K562 (cell line): ENCODE data around the gene HMGN1. TPM values are rescaled to one million over a fixed set of nuclear protein-coding genes. Genes with fewer than 3 reads are reported as not detected.

Experiments
- BRCA1 ChIP-seq, 2 experiments: fragments of 450-650 bp in 1 of 2; sonication (generic) in 1 of 2; formaldehyde crosslinking in 1 of 2; IDR thresholded peaks; 2 replicates each; pipeline versions ENCODE4 v1.5.0 to v1.6.1; 2017 to 2020; ENCODE audit warnings: mild to moderate bottlenecking in 1 of 2, missing genetic modification reagents in 1 of 2
- NR4A1 ChIP-seq, 2 experiments: fragments of 250-450 bp in 1 of 2; fragments of 450-650 bp in 1 of 2; sonication (Bioruptor Pico) in 1 of 2; IDR thresholded peaks; 2 replicates each; pipeline versions ENCODE4 v1.4.0 to v1.6.1; 2016 to 2020; ENCODE audit warnings: mild to moderate bottlenecking in 2 of 2, missing compliant biosample characterization in 1 of 2, missing genetic modification characterization in 1 of 2, moderate library complexity in 1 of 2
- OTX1 ChIP-seq: fragments of 450-650 bp; formaldehyde crosslinking; IDR thresholded peaks from 2 replicates; pipeline ENCODE4 v1.4.0; 2022; ENCODE audit warnings: mild to moderate bottlenecking
- TBL1XR1 ChIP-seq, 2 experiments: IDR thresholded peaks; 2 replicates each; pipeline ENCODE4 v1.6.1; 2012; ENCODE audit warnings: improper control_type of control experiment in 2 of 2, low read length in 2 of 2, mild to moderate bottlenecking in 1 of 2
- ZBTB7A ChIP-seq: IDR thresholded peaks from 2 replicates; pipeline ENCODE4 v1.6.1; 2011; ENCODE audit warnings: low read depth, mild to moderate bottlenecking, low read length, moderate library complexity, borderline replicate concordance; ENCODE audit not compliant: control insufficient read depth
- ZNF316 ChIP-seq: fragments of 450-650 bp; IDR thresholded peaks from 2 replicates; pipeline ENCODE4 v1.6.1; 2016
- ZNF766 ChIP-seq: fragments of 200-800 bp; sonication (Bioruptor generic); conservative IDR thresholded peaks from 2 replicates; pipeline ENCODE4 v1.6.1; 2016; ENCODE audit warnings: missing genetic modification characterization, missing compliant biosample characterization
- polyA plus RNA-seq, 8 experiments: library from polyadenylated mRNA; depleted of rRNA in 4 of 8; stranded (reverse) in 5 of 8; unstranded in 3 of 8; fragments of >200 nt; fragmentation: Nextera tagmentation in 2 of 8; fragmentation: Illumina TruSeq in 1 of 8; extraction: Ambion mirVana in 2 of 8; extraction: Trizol in 1 of 8; gene quantifications; 2 replicates each; pipeline versions ENCODE4 v1.2.1 to v1.2.3, GENCODE V29; 2011 to 2014; ENCODE audit warnings: inconsistent platforms in 1 of 8, missing spikeins in 1 of 8
- total RNA-seq, 7 experiments: library from RNA; depleted of rRNA in 6 of 7; stranded (reverse); fragments of >200 nt in 6 of 7; fragmentation: Illumina TruSeq in 2 of 7; extraction: Trizol in 2 of 7; gene quantifications; 2 replicates each; pipeline versions ENCODE4 v1.2.1 to v1.2.3, GENCODE V29; 2011 to 2021; ENCODE audit warnings: low replicate concordance in 1 of 7
- TF ChIP-seq, protein P1 (sequence below), 2 experiments: IDR thresholded peaks; 2 replicates each; pipeline ENCODE4 v1.6.1; 2012; ENCODE audit warnings: improper control_type of control experiment in 2 of 2, low read depth in 2 of 2, low read length in 2 of 2, borderline replicate concordance in 1 of 2
- TF ChIP-seq, protein P2 (sequence below): sonication (generic); formaldehyde crosslinking; IDR thresholded peaks from 2 replicates; pipeline ENCODE4 v1.8.1; 2023; ENCODE audit warnings: missing genetic modification reagents, mild to moderate bottlenecking, borderline replicate concordance
- TF ChIP-seq, protein P3 (sequence below), 2 experiments: fragments of 450-650 bp; conservative IDR thresholded peaks; 2 replicates each; pipeline ENCODE4 v1.6.1; 2017; ENCODE audit warnings: mild to moderate bottlenecking in 2 of 2, moderate library complexity in 2 of 2
- TF ChIP-seq, protein P4 (sequence below), 3 experiments: IDR thresholded peaks in 2 of 3; conservative IDR thresholded peaks in 1 of 3; 2 replicates each; pipeline ENCODE4 v1.5.1; 2011 to 2012; ENCODE audit warnings: low read length in 3 of 3, mild to moderate bottlenecking in 3 of 3, control low read depth in 2 of 3, improper control_type of control experiment in 1 of 3, inconsistent platforms in 1 of 3, low read depth in 1 of 3, mixed read lengths in 1 of 3, moderate library complexity in 1 of 3; ENCODE audit not compliant: insufficient read depth in 2 of 3

The HMGN1 gene
- total and polyA plus RNA-seq, 9 of the 15 experiments (the other 6 are each of a cell fraction or from before 2014, with no cell fraction given): 124 to 626 (median 498) TPM

DNA sequence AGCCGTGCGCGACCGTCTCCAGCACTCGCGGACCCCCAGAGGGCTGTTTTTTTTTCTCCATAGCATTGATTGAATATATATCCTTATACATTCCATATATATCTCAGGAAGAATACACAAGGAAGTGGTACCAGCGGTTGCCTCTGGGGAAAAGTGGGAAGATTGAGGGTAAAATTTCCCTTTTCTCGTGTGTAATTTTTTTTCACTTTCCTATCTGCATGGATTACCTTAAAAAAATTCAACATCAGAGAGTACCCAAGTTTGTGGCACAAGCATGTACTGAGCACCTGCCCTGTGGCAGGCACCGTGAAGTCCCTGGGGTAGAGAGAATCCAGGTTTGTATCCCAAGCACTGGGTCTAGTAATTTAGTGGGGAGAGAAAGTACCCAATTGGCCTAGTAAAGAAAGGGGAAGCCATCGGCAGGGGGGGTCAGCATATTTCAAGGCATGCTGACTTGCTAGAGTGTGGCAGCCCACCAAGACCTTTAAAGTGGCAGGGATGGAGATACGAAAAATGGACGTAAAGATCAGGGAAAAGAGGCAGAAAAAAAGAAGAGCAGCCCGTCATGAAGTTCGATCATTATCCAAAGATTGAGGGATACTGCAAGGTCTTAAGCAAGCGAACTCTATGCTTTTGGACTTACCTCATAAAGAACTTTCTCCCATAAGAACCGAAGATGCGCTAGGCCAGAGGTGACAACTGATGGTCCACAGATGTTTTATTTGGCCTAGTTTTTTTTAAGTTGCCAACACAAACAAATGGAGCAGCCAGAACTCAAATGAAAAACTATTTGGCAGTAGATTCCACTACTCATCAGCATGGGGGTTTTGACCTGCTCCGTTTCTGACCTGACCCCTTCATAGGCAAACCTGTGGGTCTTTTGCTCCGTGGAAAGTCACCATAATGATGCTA, 1.5 kb upstream of the HMGN1 start (continued):
- TF ChIP-seq, protein P1, sequence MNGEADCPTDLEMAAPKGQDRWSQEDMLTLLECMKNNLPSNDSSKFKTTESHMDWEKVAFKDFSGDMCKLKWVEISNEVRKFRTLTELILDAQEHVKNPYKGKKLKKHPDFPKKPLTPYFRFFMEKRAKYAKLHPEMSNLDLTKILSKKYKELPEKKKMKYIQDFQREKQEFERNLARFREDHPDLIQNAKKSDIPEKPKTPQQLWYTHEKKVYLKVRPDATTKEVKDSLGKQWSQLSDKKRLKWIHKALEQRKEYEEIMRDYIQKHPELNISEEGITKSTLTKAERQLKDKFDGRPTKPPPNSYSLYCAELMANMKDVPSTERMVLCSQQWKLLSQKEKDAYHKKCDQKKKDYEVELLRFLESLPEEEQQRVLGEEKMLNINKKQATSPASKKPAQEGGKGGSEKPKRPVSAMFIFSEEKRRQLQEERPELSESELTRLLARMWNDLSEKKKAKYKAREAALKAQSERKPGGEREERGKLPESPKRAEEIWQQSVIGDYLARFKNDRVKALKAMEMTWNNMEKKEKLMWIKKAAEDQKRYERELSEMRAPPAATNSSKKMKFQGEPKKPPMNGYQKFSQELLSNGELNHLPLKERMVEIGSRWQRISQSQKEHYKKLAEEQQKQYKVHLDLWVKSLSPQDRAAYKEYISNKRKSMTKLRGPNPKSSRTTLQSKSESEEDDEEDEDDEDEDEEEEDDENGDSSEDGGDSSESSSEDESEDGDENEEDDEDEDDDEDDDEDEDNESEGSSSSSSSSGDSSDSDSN (IDR thresholded peaks at IDR 0.05; ENCODE audit: borderline replicate concordance in 1 of 2, low read depth in 2 of 2, low read length in 2 of 2): no peak
- TF ChIP-seq, protein P2, sequence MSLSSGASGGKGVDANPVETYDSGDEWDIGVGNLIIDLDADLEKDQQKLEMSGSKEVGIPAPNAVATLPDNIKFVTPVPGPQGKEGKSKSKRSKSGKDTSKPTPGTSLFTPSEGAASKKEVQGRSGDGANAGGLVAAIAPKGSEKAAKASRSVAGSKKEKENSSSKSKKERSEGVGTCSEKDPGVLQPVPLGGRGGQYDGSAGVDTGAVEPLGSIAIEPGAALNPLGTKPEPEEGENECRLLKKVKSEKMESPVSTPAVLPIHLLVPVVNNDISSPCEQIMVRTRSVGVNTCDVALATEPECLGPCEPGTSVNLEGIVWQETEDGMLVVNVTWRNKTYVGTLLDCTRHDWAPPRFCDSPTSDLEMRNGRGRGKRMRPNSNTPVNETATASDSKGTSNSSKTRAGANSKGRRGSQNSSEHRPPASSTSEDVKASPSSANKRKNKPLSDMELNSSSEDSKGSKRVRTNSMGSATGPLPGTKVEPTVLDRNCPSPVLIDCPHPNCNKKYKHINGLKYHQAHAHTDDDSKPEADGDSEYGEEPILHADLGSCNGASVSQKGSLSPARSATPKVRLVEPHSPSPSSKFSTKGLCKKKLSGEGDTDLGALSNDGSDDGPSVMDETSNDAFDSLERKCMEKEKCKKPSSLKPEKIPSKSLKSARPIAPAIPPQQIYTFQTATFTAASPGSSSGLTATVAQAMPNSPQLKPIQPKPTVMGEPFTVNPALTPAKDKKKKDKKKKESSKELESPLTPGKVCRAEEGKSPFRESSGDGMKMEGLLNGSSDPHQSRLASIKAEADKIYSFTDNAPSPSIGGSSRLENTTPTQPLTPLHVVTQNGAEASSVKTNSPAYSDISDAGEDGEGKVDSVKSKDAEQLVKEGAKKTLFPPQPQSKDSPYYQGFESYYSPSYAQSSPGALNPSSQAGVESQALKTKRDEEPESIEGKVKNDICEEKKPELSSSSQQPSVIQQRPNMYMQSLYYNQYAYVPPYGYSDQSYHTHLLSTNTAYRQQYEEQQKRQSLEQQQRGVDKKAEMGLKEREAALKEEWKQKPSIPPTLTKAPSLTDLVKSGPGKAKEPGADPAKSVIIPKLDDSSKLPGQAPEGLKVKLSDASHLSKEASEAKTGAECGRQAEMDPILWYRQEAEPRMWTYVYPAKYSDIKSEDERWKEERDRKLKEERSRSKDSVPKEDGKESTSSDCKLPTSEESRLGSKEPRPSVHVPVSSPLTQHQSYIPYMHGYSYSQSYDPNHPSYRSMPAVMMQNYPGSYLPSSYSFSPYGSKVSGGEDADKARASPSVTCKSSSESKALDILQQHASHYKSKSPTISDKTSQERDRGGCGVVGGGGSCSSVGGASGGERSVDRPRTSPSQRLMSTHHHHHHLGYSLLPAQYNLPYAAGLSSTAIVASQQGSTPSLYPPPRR: no peak
- 0 out of 2 replicates have a peak, but pooled peaks have one; percentile 48 for TF ChIP-seq OTX1 (CRISPR knock-in tag)
- 0 out of 2 replicates have a peak, but pooled peaks have one; percentile 35 for TF ChIP-seq ZBTB7A
- TF ChIP-seq, protein P3, sequence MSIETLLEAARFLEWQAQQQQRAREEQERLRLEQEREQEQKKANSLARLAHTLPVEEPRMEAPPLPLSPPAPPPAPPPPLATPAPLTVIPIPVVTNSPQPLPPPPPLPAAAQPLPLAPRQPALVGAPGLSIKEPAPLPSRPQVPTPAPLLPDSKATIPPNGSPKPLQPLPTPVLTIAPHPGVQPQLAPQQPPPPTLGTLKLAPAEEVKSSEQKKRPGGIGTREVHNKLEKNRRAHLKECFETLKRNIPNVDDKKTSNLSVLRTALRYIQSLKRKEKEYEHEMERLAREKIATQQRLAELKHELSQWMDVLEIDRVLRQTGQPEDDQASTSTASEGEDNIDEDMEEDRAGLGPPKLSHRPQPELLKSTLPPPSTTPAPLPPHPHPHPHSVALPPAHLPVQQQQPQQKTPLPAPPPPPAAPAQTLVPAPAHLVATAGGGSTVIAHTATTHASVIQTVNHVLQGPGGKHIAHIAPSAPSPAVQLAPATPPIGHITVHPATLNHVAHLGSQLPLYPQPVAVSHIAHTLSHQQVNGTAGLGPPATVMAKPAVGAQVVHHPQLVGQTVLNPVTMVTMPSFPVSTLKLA (conservative IDR thresholded peaks at IDR 0.05): no peak
- no peak for TF ChIP-seq NR4A1 (CRISPR knock-in tag; IDR thresholded peaks at IDR 0.05)
- TF ChIP-seq NR4A1 (tag; IDR thresholded peaks at IDR 0.05): no peak
- TF ChIP-seq, protein P4, sequence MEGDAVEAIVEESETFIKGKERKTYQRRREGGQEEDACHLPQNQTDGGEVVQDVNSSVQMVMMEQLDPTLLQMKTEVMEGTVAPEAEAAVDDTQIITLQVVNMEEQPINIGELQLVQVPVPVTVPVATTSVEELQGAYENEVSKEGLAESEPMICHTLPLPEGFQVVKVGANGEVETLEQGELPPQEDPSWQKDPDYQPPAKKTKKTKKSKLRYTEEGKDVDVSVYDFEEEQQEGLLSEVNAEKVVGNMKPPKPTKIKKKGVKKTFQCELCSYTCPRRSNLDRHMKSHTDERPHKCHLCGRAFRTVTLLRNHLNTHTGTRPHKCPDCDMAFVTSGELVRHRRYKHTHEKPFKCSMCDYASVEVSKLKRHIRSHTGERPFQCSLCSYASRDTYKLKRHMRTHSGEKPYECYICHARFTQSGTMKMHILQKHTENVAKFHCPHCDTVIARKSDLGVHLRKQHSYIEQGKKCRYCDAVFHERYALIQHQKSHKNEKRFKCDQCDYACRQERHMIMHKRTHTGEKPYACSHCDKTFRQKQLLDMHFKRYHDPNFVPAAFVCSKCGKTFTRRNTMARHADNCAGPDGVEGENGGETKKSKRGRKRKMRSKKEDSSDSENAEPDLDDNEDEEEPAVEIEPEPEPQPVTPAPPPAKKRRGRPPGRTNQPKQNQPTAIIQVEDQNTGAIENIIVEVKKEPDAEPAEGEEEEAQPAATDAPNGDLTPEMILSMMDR (IDR thresholded peaks at IDR 0.05 in 2 of 3, conservative IDR thresholded peaks at IDR 0.05 in 1 of 3; ENCODE audit: insufficient read depth in 2 of 3, low read depth in 1 of 3, low read length in 3 of 3): peak in 1 of 3 experiments; percentile 23; a peak in 1 of 6 replicates
- no peak for TF ChIP-seq BRCA1 (IDR thresholded peaks at IDR 0.05)
- TF ChIP-seq BRCA1 (CRISPR knock-in tag; IDR thresholded peaks at IDR 0.05): no peak
- peak; percentile 25; the same call in 1 of the 2 replicates for TF ChIP-seq ZNF316
- peak in 1 of 2 experiments; percentile 44; a peak in 1 of 4 replicates for TF ChIP-seq TBL1XR1 (IDR thresholded peaks at IDR 0.05; ENCODE audit: low read length in 2 of 2)
- no peak for TF ChIP-seq ZNF766 (CRISPR knock-in tag)
